ENCODE data around the gene SYT8.

SYT8 gene

DNA sequence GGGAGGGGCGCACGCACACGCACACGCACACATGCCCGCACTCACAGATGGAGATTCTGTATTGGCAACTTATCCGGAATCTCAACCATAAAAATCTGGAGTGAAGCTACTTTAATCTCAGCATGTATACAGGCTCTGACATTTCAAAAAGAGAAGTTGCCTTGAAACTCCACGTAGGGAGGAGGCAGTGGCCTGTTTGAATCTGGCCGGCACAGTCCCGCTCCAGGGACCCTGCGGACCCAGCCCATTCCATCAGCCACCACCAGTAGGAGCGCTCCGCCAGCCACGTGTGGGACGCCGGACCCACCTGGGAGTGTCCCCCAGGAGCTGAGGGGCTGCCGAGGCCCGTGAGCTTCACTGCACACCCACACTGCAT lies 1.9 kb upstream of the SYT8 start:
- no peak for DNase-seq

DNA sequence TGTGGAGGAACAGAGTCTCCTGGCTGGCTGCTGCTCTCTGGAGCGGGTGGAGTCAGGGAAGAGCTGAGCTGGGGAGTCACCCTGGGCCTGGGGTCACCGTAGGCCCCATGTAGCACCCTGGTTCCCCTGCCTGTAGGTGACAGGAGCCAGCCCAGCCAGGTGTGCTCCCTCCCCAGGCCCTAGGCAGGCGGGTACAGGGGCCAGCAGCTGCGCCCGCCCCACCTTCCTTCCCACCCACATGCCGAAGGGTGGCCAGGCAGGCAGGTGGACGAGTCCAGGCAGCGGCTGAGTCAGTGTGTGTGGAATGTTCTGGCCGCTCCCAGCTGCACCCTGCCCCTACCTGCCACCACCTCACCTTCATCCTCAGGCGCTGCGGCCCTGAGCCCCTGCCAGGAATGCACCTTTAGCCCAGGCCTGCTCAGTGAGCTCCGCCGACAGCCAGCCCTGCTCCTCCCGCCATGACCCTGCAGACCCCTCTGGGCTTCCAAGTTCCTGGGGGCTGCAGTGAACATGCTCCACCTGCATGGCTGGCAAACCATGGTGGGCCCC lies 654 bp upstream of the SYT8 start:
- no peak for DNase-seq

DNA sequence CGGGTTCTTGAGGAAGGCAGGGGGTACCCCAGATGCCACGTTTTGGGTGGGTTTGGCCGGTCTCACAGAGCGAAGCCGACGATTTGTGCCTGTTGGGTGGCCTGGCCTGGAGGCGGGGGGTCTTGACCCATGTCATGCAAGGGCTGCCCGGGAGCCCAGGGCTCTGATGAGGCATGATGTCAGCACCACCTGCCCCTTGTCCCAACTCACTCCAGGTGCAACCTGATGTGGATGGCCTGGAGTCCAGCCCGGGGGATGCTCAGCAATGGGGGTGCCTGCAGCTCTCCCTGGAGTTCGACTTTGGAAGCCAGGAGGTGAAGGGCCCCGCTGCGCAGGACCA lies 851 bp downstream of the SYT8 start:
- DNase-seq = no peak

DNA sequence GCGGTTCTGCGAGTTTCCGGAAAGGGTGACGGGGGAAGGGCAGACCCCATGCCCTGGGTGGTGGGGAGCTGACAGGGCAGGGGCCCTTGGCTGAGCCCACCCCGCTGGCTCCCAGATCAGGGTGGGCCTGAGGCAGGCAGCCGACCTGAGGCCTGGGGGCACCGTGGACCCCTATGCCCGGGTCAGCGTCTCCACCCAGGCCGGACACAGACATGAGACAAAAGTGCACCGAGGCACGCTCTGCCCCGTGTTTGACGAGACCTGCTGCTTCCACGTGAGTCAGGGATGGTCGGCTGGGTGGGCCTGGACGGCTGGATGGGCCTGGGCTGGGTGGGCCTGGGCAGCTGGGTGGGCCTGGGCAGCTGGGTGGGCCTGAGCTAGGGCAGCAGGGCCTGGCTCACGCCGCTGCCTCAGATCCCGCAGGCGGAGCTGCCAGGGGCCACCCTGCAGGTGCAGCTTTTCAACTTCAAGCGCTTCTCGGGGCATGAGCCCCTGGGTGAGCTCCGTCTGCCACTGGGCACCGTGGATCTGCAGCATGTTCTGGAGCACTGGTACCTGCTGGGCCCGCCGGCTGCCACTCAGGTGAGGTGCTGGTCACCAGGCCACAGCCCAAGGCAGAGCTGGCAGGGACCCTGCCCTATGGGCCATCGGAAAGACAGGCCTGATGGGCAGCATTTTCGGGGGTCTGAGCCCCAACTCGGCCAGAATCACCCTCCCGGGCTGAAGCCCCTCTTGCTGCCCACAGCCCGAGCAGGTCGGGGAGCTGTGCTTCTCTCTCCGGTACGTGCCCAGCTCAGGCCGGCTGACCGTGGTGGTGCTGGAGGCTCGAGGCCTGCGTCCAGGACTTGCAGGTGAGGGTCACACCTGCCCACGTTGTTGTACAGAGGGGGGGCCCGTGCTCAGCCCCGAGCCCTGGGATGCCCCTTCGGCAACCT lies 1.5 kb downstream of the SYT8 start:
- no peak for DNase-seq

DNA sequence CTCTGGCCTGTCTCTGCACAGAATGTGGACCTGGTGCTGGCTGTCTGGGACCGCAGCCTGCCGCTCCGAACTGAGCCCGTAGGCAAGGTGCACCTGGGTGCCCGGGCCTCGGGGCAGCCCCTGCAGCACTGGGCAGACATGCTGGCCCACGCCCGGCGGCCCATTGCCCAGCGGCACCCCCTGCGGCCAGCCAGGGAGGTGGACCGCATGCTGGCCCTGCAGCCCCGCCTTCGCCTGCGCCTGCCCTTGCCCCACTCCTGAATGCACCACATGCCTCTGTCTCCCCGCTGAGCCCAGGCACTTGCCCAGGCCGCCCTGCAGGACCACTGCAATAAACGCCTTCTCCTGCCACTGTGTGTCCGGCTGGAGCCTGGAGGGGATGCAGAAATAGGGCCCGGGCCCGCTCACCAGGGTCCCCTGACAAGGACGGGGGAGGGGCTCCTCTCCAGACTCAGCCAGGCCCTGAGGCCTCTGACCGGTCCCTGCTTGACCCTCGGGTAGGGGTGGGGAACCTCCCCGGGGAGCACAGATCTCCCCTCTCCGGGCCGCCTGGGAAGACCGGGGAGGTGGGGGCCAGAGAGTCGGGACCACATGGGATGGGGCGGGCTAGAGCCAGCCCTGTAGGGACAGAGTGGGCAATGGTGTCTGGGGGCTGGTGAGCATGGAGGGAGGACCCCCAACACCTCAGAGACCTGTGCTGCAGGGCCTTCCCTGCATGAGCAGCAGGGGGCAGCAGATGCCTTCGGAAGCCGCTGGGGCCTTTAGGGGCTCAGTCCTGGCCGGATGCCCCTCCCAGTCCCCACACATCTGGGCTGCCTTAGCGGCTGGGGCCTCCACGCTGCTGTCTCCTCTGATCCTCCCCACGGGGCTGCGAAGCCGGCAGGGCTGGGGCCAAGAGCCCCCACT lies 2.6 kb downstream of the SYT8 start:
- DNase-seq = peak; percentile 73

DNA sequence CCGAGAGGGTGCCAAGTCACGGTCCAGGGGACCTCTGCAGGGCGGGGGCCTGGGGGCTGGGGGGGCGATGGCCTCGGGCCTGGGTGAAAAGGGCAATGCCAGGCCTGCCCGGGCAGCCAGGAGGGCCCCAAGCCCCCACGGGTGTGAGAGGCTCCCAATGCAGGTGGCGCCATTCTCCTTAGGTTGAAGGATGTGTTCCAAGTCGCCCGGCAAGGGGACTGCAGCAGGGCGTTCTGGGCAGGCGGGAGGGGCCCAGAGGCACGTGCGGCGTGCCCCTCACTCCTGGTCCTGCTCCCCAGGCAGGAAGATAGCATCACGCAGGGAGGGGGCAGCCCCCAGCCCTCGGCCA lies 3.3 kb downstream of the SYT8 start:
- DNase-seq = no peak

DNA sequence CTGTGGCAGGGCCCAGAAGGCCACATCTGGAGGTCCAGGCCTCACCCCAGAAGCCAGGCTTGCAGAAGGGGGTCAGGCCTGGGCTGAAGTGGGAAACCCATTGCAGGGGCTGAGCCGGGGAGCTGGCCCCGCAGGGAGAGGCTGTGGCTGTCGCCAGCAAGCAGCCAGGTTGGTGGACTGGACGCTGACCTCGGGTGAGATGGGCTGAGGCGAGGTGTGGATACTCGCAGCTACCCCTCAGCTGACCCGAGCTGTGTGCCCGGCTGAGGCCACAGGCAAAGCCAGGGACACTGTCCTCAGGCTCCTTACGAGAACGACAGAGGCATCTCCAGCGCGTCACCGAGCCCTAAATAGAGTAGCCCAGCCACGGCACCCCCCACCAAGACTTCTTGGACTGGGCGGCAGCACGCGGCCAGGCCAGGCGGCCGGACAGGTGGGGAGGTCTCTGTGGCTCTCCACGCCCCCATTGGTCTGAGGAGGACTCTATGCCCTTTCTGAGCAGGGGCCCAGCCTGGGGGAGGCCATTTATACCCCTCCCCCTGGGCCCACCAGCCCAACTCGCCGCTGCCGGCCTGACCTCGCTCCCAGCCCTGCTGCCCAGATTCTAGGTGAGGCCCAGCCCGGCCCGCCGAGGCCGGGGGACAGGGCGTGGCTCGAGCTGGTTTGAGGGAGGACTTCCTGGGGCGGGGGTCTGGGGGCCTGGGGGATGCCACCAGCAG lies 3.8 kb downstream of the SYT8 start, which contains the start of gene TNNI2:
Gene TNNI2 (plus strand): TSS at position 556 of the 719 bp plus-strand sequence. CDS start 716 bp downstream, outside the sequence.
- DNase-seq = no peak

DNA sequence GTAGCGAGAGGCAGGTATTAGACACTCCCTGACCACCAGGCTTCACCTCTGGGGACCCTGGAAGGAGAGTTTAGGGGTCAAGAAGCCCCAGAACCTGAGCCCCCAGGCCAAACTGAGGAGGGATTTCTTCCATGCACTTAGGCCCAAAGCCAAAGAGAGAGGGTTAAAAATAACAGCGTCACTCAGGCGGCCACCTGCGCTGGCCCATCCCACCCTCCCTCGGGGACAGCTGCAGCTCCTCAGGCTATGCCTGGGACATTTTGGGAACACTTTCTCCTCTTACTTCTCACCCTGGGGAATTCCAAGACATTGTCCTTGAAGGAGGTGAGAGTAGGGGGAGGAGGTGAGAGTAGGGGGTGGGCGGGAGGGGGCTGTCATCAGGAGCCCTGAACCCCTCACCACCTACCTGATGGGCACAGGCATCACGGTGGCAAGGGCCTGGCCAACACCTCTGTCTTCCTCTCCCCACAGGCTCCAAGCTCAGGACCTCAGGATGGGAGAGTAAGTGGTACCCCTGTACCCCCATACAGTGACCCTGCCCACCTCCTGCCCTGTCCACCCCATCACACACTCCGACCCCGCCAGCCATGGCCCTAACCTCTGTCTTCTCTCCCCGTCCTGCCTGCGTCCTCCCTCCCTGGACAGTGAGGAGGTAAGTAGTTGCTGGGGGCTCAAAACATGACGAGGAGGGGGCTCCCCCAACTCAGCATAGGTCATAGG lies 4.6 kb downstream of the SYT8 start:
- no peak for DNase-seq

DNA sequence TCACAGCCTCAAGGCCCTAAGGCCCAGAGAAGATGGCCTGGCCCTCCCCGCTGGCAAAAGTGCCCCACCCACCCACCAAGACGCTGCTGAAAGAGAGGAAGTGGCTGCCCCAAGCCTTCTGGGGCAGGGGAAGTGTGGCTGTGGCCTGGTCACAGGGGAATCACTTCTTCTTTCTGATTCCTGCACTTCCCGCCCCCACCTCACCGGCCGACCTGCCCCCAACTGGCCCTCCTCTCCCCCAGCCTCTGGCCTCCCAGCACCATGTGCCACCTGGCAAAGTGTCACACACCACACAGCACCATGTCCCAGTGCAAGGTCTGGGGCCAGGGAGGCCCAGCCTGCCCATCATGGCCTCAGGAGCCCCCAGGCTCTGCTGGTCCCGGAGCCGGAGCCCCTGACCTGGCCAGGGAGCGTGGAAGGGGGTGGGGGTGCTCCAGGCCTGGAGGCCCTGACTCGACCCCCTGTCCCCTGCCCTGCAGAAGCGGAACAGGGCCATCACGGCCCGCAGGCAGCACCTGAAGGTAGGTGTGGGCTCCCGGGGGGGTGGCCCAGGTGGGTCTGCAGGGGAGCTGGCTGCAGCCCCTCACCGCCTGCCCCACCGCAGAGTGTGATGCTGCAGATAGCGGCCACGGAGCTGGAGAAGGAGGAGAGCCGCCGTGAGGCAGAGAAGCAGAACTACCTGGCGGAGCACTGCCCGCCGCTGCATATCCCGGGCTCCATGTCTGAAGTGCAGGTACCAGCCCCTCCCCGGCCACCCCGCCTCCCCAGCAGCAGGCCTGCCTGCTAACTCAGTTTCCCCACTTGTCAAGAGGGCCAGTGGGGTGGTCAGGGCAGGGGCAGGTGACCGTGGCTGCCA lies 5.4 kb downstream of the SYT8 start:
- DNase-seq = no peak

DNA sequence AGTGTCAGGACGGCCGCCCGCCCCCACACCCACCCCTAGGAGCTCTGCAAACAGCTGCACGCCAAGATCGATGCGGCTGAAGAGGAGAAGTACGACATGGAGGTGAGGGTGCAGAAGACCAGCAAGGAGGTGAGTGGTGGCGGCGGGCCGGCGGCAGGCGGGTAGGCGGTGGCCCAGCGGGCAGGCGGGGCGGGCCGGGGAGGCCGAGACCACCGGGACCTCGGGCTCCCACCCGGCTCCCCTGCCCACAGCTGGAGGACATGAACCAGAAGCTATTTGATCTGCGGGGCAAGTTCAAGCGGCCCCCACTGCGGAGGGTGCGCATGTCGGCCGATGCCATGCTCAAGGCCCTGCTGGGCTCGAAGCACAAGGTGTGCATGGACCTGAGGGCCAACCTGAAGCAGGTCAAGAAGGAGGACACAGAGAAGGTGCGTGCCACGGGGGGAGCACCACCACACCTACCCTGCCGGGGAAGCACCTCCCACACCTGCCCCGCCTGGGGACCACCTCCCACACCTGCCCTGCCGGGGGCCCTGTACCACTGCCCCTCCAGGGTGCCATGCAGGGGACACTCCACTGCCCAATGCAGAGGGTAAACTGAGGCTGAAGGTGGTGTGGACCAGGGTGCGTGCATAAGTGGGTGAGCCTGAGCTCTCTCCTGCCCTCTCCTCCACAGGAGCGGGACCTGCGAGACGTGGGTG lies 6.1 kb downstream of the SYT8 start:
- no peak for DNase-seq

DNA sequence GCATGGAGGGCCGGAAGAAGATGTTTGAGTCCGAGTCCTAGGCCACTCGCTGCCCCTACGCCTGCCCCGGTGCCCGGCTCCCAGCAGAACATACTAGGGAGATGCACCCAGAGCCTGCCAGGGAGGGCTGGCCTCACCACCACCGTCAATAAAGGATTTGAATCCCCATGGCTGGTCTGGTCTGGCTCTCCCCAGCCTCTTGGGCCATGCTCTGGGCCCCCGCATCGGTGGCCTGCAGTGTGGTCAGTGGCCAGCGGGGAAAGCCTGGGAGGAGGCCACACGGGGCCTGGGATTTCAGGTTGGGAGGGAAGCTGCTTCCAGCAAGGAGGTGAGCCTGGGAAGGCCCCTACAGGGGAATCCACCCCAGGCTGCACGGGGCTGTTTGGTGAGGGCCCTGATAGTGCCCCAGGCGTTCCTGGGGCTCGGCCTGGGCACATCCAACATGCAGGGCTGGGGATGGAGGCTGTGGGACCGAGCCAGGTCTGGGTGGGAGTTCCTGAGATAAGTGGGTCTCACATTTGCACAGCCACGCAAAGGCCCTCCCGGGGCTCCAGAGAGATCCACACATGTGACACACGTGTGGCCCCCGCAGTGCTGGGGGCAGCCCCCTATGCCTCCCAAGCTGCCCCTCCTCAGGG lies 6.8 kb downstream of the SYT8 start:
- DNase-seq = no peak

DNA sequence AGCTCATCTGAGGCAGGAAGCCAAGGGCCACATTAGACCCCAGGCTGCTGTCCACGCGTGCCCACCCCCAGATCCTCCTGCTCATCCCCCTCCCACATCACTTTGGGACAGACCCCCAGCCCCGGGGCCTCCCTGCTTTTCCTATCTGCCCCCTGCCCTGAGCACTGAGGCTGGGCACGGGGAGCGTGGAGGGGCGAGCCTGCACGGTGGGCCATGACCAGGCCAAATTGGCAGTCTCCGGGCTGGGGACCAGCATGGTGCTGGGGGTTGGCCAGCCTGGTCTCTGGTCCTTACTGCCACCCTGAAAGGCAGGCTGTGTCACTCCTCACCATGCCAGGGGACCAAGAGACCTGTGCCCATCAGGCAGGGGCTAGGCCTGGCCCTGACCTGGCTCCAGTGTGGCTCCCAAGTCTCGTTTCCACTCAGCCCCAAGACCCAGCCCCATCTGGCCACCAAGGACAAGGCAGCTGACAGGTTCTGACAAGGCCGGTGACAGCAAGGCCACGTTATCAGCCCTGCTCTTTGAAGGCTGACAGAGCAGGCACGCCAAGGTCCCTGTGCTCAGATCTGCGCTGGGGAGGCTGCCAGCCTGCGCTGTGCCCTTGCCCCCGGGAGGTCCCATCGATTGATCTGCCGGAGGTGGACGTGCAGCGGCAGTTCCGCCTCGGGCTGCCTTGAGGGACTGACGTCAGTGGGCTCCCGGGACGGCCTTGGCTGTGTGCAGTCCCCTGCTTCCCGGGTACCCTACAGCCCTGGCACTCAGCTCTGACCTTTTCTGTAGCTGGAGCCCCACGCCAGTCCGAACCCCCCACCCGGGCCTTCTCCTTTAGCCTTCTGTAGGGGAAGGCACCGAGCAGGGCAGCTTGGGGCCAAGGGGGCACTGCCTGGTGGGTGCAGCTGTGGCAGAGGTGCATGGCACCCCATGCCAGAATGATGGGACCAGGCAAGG lies 7.6 kb downstream of the SYT8 start:
- no peak for DNase-seq

DNA sequence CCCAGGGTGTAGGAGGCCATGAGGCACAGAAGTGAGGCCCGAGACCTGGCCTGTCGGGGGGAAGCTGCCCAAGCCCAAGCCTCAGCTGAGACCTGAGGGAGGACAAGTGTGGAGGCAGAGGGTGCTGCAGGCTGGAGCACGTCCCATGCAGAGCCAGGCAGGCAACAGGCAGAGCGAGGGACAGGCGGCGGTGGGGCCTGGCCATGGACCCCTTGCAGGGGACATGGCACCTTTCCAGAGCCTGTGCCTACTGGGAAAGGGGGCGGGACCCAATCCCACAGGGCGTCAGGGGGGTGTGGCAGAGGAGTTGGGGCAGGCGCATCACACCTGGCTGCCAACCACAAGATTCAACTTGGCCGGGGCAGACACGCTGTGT lies 8.3 kb downstream of the SYT8 start:
- no peak for DNase-seq

DNA sequence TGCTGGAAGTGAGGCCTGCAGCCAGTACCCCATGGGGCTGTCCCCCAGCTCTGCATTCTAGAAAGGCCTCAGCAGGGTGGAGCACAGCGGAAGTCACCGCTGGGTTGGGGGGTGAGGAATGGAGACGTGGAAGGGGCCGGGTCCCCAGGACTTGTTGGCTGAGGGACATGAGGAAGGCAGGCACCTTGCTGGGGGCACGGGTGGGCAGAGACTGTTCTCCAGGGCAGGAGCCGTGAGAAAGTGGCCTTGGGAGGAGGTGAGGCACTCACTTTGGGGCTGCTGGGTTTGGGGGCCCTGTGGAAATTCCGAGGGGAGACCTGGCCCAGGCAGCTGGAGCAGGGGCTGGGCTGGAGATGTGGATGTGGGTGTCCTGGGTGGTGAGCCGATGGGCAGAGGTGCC lies 9.0 kb downstream of the SYT8 start:
- no peak for DNase-seq

DNA sequence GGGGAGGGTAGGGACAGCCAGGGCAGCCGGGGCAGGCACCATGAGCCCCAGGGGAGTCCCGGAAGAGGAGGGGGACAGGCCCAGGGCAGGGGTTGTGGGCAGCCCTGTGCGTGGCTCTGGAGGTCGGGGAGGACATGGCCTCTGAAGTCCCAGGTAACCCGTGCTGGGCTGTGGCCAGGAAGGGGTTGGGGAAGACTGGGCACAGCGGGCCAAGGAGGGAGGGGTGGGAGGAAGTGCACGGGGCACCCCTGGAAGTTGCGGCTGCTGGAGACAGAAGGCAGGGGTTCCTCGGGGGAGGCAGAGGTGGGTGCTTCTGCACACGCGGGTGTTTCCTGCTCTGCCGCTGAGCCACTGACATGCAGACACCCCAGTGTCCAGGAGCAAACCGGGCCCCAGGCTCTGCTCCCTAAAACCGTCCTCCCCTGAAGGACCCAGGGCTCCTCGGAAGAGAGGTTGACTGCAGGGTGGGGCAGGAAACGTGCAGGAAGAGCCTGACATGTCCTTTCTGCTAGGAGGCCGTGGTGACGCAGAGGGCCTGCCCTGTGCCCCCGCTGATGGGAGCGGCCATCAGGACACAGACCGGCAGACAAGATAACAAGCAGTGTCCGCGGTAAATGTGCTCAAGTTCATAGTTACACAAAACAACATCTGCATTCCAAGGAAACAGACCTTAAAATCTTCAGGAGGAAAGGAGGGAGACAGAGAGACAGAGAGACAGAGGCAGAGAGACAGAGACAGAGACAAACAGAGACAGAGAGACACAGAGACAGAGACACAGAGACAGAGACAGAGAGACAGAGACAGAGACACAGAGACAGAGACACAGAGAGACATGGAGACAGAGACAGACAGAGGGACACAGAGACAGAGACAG lies 9.7 kb downstream of the SYT8 start:
- DNase-seq = no peak

DNA sequence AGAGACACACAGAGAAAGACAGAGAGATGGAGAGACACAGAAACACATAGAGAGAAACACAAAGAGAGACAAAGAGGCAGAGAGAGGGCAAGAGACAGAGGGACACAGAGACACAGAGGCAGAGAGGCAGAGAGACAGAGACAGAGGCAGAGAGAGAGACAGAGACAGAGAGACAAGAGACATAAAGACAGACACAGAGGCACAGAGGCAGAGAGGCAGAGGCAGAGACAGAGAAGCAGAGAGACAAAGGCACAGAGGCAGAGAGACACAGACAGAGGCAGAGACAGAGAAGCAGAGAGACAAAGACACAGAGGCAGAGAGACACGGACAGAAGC lies 10.3 kb downstream of the SYT8 start:
- DNase-seq = no peak

DNA sequence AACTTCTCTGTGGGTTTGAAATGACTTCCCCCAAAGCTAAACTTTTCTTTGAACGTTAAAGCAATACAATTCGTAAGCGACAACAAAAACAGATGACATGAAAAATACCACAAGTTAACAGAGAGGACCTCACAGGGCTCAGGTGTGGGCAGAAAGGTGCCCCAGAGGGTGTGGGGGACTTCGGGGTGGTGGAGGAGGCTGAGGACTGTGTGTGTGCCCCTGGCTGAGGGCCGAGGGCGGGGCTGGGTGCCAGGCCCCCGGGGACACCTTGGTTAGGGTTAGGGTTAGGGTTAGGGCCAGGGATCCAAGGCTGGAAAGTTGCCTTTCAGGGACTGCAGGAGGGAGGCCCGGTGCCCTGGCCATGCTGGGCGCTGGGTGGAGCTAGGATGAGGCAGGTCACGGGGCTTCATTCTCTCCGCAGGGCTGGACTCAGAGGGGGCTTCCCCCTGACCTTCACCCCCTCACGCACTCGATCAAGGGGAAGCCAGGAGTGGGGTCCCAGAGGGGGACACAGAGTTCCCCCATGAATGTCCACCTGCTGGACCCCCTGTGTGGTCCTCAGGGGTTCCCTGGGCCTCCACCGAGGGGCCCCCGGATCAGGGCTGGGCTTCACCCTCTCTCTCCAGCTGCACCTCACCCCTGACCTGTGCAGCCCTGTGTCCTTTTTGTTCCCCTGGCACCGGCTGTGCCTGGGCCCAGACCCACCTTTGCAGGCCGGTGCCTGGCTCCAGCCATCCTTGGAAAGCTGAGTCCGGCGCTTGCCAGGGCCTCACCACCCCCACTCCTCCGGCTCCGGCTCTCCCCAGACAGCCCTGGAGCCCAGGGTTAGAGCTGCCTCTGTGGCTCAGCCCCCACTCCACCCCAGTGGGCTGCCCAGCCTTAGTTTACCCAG lies 11.0 kb downstream of the SYT8 start:
- no peak for DNase-seq

Data from retina (tissue), 1 donor.